T1000 (cell line): ENCODE data around the gene SFT2D2.

Experiments used
- DNase-seq: peaks from one replicate; lab custom pipeline; 2025; ENCODE audit warnings: mixed read lengths; lab: John Stamatoyannopoulos, UW

SFT2D2 gene

DNA sequence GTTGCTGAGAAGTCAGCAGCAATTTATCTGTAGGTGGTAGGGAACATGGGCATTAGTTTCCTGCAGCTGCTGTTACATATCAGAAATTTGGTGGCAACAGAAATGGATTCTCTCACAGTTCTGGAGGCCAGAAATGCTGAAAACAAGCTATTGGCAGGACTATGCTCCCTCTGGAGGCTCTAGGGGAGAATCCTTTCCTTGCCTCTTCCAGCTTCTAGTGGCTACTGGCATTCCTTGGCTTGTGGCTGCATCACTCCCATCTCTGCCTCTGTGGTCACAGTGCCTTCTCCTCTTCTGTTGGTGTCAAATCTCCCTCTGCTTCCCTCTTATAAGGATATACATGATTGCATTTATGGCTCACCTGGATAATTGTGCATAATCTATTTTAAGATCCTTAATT is 2.5 kb upstream of the SFT2D2 start:
- DNase-seq: no peak

DNA sequence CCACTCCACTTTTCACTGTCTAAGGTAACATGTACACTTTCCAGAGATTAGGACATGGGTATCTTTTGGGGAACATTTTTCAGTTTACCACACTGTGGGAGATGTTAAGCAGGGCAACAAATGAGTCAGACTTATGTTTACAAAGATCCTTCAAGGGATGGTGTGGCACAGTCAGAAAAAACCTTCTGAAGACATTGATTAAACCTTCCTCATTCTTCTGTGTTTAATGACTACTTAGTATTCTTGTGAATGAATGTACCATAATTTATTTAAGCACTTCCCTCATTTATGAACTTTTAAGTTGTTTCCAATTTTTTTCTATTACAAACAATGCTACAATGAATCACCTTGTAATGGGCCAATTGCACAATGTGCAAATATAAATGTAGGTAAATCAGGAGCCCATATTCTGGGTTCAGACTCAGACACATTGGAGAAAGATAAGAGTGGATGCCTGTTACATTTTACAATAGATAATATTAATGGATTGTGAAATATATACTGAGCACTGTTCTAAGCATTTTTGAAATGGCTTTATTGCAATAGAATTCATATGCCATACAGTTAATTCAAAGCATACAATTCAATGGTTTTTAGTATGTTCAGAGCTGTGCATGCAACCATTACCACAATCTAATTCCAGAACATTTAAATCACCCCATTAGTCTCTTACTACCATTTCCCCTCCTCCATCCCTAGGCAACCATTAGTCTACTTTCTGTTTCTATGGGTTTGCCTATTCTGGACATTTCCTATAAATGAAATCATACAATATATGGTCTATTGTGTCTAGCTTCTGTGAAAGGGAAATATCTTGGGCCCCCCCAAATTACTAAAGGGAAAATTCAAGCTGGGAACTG is 1.9 kb upstream of the SFT2D2 start:
- DNase-seq: no peak

DNA sequence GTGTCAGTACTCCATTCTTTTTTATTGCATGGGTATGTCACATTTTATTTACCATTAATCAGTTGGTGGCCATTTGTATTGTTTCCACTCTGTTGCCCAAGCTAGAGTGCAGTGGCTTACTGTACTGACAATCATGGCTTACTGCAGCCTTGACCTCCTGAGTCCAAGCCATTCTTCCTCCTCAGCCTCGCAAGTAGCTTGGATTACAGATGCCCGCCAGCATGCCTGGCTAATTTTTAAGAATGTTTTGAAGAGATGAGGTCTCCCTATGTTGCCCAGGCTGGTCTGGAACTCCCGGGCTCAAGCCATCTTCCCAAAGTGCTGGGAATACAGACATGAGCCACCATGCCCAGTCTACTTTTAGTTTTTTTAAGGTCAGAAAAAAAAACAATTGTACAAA is 813 bp upstream of the SFT2D2 start:
- no peak for DNase-seq

DNA sequence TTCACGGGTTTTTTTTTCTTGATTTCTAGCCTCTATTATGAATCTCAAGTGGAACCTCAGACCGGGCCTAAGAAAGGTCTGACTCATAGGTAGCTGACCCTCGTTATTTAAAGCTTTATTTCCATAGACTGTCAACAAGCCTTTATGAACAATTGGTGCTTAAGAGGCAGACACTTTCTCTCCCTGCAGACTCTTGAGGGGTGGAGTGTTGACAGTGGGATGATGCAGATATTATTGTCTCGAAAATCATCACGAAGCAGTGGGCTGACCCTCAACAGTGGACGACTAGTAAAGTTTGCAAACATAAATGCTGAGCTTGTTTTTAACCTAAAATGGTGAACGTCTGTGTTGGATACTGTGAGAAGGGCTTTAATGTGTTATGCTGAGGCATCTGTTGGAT is 1.8 kb downstream of the SFT2D2 start:
- no peak for DNase-seq

DNA sequence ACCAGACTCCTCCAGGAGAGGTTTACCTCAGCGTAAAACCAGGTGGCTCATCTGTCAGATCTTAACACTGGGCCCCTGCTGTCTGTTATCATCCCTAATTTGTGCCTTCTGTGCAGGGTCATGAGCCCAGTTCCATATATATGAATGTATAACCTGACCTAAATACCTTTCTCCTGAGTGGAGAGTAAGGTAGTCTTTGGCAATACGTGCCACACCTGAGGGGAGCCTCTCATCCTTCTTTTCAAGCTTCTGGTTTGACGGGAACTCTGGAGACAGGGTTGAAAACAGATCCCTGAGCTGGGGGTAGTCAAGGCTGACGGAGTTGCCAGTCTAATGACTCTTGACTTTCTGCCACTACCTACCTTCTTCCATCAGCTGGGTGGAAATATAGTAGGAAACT is 4.1 kb downstream of the SFT2D2 start:
- DNase-seq: no peak

DNA sequence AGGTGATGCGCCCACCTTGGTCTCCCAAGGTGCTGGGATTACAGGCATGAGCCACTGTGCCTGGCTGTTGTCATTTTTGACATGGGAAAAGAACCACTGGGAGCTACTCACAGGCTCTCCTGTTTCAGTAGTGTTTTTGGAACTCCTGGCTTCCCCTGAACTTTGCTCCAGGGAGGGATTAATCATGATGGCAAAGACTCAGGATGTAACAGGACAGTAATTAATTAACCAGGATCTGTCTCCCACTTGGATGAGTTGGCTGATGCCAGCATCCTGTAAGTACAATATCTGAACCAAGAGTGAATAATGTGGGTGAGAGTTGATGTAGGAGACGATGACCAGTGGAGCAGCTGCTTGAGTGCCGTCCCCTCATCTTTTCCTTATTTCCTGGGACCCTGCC is 4.9 kb downstream of the SFT2D2 start:
- DNase-seq: no peak

DNA sequence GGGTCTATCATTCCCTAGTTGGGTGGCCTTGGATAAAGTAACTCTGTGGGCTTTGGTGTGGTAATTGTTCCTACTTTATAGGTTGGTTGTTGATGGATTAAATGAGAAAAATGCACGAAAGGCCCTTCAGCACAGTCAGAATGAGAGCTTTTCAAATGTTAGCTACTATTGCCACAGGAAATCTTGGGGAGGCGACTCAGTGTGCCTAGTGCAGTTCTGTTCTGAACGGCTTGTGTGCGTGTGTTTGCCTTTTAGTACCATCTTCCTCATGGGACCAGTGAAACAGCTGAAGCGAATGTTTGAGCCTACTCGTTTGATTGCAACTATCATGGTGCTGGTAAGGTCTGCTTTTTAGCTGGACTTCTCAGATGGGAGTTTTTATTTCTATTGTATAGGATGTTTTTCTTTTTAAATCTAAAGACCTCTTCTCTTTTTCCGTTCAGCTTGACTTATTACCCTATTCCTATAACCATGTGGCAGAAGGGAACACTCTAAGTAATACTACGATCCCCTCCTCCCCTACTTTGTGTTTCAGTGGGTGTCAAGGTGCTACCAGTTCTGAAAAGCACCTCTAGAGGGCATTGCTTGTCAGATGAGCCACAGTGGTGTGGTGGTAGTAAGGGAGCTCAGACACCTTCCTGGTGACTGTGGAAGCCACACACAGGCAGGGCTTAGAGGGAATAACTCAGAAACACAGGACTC is 9.2 kb downstream of the SFT2D2 start:
- DNase-seq: no peak

DNA sequence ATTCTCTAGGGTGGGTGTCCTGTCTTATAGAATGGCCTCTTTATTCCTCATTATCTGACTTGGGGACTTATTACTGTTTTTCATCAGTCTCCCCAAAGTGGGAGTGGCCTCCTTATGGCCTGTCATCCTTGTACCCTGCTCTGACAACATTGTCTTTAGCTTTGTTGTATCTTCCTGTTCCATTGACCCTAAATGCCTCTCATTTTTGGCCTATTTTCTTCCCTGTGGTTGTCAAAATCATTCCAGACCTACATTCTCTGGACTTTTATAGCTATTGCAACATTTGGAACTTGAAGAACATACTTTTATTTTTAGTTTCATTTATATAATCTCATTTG is 9.7 kb downstream of the SFT2D2 start:
- DNase-seq: no peak

DNA sequence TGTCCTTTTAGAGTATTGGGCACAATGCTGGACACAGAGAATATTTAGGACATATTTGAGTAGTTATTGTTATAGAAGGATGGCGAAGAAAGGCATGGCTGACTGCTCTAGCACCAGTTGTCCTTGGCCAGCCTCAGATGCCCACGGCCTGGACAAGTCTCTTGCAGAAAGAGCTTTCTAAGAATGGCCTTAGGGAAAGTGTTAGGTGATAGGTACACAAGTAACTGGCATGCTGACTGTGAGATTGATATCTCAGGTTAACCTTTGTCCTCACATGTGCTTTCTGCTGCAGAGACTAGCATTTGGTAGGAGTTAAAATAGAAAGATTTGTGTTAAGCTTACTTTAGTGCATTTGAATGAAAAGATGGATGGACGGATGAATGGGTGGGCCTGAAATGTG is 10.1 kb downstream of the SFT2D2 start:
- DNase-seq: no peak

DNA sequence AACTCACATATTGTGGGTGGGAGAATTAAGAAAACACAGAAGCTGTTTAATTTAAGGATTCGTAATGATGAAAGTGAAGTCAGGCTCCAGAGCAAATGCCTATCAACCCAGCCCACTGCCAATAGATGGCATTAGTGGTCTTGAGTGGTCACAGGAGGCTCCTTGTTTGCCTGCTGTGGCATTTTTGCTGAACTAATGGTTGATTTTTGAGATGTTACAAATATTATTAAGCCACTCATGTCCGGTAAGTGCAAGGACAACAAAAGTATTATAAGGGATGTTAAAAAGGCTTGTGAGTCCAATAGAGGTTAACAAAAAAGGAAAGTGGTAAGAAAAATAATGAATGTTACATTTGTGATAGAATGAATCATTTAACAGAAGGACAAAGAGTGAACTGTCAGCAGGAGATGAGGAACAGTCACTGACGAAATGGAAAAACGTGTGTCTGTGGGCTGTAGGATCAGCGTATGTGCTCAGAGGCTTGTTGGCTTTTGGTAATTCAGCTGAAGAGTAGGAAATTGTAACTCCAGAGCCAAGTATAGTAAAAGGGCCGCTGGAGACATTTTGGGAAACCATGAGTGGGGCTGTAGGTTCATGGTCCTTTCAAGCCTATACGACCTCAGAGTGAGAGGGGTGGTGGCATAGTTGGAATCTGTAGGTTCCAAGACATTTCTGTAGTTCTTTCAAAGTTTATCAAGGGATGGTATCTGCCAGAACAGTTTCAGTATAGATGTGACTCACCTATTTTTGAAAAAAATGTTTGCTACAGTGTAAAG is 11.2 kb downstream of the SFT2D2 start:
- no peak for DNase-seq

DNA sequence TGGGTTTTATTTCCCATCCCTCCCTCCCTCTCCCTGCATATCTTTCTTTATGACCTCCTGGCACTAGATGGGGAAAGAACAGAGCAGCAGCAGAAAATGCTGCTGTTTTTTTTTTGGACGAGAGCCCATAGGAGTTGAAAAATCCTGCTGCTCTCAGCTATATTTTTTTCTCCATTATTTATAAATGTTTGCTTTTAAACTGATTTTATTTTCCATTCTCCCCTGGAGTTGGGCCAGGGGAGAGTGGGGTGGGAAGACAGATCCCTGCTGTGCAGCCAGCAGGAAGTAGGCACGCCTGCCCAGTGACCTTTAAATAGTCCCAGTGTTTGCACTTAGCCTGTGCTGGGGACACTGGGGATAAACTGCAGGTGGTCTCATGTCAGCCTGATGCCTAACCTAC is 17.4 kb downstream of the SFT2D2 start:
- no peak for DNase-seq

DNA sequence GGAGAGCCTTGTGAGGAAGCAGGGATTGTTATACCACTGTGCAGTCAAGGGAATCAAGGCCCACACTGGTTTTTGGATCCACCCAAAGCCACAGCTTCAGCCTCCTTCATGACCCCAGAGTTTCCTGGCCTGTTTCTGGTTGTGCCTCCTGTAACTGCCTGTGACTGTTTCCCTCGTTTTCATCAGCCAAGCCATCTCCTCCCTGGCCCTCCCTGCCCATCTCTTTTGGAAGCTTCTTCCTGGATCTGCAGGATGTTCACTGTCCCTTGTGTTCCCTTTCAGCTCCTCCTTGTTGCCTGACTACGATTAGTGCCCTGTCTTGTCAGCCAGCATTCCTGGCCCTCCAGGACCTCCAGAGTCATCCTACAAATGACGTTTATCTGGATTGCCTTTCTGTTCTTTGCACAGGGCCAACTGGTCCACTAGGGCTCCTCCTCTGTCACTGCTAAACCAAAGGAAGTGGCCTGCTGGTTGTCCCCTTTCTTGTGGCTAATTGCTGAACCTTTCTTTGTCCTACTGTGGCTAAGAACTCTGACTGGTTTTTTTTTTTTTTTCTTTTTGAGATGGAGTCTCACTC is 17.9 kb downstream of the SFT2D2 start:
- DNase-seq: no peak

DNA sequence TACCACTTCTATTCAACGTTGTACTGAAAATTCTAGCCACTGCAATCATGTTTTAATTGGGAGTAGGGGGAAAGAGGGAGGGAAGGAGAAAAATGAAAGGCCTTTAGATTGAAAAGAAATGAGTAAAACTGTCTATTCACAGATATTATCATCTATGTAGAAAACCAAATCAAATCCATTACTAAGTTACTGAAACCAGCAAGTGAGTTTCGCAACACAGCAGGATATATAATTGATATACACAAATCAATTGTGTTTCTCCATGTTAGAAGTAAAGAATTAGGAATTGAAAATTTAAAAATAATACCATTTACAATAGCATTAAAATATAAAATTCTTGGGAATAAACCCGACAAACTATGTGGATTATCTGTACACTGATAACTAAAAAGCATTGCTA is 19.2 kb downstream of the SFT2D2 start:
- DNase-seq: no peak

DNA sequence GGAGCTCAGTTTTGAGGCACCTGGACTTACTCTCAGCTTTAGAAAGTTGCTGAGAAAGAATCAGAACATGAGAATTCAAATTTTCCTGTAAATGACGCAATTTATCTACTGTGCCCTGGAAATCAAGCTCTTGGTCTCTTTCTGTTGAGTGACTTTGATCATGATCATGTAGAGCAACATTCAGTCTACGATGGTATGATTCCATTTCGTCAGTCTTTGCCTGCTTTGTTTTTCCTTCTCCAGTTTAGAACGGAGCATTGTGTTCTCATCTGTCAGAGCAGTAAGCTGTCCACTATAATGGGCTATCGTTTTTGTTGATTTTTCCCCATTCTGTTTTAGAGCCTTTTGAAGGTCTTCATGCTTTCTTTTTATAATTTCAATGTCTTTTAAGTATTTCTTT is 20.7 kb downstream of the SFT2D2 start:
- DNase-seq: no peak

DNA sequence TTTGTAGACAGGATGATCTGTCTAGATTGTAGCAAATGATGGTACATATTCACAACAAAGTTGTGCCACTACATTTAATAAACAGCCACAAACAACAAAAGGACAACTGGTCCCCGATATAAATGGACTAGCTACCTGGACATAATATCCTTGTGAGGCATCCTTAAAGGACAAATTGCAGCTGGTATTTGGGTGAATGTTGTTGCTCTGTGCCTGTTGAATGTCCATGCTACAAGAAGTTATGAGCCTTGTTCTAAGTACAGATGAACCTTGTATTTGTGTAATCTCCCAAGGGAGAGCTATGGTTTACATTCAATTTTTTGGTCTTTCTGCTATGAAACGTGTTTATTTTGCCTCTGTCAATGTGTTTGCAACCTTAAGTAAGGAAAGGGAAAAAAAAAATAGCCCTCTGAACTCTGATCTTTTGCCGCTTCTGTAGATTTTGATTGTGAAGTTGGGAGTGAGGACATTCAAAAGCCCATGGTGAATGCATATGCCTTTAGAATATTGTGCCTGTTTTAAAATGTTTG is 26.5 kb downstream of the SFT2D2 start:
- DNase-seq: no peak

DNA sequence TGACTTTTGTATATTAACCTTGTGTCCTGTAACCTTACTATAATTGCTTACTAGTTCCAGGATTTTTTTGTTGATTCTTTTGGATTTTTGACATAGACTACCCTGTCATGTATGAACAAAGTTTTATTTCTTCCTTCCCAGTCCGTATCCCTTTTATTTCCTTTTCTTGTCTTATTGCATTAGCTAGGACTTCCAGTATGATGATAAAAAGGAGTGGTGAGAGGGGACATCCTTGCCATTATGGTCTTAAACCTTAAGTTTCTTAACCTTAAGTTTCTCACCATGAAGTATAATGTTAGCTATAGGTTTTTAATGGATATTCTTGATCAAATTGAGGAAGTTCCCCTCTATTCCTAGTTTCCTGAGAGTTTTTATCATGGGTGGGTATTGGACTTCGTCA is 30.4 kb downstream of the SFT2D2 start:
- DNase-seq: no peak

DNA sequence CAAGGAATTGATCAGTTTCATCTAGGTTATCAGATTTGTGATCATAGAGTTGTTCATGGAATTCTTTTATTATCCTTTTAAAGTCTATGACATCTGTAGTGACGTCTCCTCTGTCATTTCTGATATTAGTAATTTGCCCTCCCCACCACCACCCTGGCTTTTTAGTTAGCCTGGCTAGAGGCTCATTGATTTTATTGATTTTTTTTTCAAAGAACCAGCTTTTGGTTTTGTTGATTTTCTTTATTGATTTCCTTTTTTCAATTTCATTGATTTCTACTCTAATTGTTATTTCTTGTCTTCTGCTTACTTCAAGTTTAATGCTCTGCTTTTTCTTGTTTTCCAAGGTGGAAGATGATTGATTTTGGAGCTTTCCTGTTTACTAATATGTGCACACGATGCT is 31.6 kb downstream of the SFT2D2 start:
- no peak for DNase-seq

DNA sequence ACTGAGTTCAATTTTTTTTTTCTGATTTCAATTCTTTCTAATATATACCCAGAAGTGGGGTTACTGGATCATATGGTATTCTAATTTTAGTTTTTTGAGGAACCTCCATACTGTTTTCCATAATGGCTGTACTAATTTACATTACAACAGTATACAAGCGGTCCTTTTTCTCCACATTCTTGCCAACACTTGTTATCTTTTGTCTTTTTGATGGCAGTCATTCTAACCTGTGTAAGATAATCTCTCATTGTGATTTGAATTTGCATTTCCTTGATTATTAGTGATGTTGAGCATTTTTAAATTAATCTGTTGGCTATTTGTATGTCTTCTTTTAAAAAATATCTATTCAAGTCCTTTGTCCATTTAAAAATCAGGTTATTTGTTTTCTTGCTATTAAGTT is 33.8 kb downstream of the SFT2D2 start:
- no peak for DNase-seq

DNA sequence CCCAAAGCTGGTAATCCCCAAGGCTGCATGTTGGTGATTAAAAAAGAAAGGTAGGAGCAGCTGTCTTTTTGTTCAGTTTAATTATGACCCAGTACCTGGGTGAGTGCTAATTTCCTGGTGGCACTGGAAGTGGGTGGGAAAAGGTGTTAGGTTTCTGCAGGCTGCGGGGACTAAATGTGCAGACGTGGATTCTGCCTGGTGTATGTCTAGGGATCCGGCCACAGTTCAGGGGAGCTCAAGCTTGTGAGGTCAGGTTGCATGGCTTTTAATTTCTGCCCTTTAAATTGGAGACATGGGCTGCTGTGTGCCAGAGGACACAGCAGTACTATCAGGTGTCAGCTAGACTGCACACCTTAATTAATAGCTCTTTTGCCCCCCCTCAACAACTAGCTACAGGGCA is 34.6 kb downstream of the SFT2D2 start:
- no peak for DNase-seq

DNA sequence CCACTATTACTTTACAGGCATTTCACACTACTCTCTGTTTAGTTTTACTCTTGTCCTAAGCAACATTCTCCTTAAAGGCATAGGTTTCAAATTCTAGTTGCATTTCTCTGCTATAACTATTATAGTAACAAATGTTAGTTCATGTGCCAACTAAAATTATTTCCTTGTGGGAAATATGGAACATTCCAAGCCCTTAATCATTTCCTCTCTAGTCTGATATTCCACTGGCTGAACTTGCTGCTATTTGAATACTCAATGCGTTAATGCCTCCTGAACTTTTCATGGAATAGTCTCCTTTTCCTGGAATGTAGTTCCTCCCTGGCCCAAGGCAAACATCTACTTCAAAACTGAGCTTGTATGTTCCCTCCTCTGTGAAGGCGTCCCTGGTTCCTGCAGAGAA is 35.6 kb downstream of the SFT2D2 start:
- no peak for DNase-seq

DNA sequence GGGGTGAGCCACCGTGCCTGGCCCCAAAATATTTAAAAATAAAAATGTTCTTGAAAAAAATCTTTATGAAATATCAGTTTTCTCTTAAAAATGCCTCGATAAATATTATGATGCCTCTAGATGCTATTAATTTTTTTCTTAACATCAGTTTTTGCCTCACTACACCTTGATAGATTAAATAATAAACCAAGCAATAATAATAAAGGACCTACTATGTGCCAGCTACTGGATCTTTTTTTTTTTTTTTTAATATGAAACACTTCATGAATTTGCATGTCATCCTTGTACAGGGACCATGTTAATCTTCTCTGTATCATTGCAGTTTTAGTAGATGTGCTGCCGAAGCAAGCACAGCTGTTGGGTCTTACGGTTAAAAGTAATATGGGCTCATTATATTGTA is 37.3 kb downstream of the SFT2D2 start:
- no peak for DNase-seq

DNA sequence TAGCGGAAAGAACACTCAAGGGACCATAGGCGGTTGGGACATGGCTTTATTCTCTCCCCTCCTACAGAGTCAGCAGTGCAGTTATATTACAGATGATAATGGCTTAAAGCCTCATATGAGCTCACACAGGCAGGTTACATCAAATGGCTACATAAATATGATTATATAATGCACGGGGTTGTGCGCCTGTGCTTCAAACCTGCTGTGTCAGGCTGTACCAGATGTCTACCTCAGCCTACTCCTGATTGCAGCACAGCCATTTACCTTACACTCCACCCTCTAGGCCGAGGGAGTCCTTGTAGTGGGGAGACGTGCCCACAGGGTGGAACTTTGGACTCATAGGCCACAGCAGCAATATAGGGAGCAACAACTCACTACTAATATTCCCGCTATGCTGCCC is 38.5 kb downstream of the SFT2D2 start:
- DNase-seq: no peak
